NCI-H748 (cell line): ENCODE results near the gene OR2M2.

Experiments
- DNase-seq: peaks from one replicate; lab custom pipeline; 2025; ENCODE audit not compliant: unreplicated experiment; lab: John Stamatoyannopoulos, UW

Gene OR2M2, protein sequence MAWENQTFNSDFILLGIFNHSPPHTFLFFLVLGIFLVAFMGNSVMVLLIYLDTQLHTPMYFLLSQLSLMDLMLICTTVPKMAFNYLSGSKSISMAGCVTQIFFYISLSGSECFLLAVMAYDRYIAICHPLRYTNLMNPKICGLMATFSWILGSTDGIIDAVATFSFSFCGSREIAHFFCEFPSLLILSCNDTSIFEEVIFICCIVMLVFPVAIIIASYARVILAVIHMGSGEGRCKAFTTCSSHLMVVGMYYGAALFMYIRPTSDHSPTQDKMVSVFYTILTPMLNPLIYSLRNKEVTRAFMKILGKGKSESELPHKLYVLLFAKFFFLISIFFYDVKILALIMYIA

DNA sequence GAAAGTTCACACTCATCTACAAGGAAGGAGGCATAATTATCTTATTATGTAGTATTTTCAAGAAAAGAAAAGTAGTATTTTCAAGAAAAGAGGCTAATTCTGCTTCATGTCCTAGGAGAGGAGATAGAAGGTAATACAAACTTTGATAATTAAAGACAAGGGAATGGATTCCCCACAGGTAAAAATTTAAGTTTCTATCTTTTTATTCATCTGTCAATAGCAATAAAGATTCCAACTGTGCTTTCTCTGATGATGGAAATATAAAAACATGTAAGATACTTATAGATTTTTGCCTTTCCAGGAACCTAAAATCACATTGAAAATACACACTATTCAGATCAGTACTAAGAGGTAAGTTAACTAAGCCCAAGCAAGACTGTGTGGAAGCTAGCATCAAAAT lies at the start of gene OR2M2:
TSS of gene OR2M2 (plus strand) at position 301 of the 400 bp plus-strand sequence. CDS start 5,165 bp downstream, outside the sequence.
- DNase-seq = no peak

DNA sequence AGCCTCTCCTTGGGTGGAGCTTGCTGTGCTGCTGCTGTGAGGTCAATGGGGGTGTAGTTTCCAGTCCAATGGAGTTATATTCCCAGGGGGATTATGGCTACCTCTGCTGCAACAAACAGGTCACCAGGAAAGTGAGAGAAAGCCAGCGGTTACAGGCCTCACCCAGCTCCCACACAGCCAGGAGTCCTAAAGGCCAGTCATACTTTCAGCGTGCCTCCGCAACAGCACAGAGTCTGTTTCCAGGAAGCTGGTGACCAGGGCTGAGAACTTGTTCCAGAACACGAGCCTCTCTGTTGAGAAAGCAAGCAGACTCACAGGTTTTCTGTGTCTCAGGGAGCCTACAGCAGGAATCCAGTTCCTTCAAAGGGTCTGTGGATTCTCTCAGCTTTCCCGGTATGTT lies 47.0 kb upstream of the OR2M2 start:
- no peak for DNase-seq

DNA sequence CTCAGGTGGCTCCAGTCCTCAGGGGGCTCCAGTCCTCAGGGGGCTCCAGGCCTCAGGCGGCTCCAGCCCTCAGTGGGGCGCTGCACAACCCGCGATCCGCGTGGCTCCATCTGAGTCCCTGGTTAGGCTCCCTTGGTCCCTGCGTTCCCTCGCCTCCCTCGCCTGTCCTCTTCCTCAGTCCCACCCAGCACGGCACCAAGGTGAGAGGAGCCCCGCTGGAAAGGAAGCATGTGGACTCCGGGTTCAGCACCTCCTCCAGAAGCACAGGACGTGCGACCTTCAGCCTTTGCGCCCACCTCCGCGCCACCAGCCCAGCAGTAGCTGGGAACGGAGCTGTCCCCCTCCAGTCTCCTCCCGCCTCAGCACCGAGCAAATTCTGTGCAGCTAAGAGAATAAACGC lies 37.8 kb upstream of the OR2M2 start:
- no peak for DNase-seq

DNA sequence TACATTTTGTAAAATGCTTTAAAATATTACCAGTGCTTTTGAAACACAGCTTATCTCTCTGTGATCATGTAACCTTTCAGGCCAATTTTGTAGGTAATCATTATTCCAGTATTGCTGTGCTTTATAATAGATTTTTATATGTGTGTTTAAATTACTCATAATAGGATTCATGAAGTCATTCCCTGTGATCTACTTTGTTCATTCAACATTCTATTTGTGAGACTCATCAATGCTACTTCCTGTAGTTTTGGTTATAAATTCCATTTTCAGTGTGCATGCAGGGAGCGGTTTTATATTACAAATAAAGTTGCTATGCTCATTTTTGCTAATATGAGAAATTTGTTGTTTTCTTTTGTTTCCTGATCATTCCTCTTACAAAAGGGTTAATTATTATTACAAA lies 33.8 kb upstream of the OR2M2 start:
- DNase-seq = no peak

DNA sequence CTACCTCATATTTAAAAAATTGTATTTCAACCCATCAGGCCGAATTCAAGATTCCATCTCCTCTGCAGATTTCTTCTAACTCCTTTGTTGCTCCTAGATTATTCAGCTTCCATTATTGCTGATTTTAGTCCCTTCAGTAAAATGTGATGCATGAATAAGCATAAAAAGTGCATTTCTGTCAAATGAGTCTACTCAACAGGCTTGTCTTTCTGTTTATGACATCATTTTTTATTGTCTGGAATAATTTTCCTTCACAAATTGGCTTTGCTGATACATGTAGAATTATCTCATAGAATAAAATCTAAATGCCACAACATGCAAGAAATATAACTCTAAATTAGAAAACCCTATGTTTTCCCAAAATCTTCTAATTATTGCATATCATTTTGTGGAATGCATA lies 31.3 kb upstream of the OR2M2 start:
- no peak for DNase-seq

DNA sequence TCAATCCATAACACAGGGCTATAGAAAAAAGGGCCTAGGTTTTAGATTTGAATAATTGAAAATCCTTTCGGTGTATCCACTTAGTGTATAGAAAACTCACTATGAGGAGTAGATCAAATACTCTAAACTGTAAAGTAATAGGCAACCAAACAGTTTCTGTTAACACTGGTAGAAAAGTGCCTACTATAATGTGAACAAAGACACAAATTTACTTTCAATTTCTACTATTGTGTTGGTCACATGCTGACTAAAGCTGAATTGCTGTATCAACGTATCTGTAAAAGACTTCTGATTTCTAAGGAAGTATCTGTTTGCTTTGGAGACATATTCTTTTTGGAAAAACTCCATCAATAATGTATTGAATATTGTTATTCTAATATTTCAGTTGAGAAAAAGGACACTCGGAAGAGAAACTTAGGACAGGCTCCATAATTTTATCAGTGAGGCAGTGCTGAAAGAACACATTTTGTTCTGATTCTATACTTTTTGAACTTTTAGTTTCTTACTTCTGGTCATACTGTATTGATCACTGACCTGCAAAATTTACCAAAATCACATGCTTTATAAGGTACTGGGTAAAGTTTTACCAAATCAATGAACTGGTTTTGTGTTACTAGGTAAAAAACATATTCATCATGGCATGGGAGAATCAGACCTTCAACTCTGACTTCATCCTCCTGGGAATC lies 30.0 kb upstream of the OR2M2 start, which contains the start of gene OR2M5:
TSS of gene OR2M5 (plus strand) at position 636 of the 686 bp plus-strand sequence. CDS start at position 636, 0 bp downstream.
- no peak for DNase-seq

DNA sequence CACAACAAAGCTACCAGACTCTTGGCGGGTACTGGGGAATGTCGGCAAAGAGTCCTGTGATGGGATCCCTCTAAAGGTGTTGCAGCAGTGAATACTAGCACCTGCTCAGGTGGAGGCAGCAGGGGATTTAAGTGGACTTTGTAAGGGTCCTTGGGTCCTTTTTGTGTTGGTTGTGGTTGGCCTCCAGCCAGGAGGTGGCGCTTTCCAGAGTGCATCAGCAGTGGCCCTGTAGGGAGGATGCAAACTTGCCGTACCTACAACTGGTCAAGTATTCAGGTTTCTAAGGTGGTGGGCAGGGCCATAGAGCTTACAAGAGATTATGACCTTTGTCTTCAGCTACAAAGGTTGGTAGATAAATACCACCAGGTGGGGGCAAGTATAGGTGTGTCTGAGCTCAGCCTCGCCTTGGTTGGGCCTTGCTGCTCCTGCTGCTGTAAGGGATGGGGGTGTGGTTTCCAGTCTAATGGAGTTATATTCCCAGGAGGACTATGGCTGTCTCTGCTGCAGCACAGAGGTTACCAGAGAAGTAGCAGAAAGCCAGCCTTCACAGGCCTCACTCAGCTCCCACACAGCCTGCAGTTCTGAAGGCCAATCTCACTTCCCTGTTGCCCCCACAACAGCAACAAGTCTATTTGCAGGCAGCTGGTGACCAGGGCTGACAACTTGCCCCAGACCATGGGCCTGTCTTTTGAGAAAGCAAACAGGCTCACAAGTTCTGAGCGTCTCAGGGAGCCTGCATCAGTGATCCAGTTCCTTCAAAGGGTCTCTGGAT lies 22.4 kb upstream of the OR2M2 start:
- DNase-seq = no peak

DNA sequence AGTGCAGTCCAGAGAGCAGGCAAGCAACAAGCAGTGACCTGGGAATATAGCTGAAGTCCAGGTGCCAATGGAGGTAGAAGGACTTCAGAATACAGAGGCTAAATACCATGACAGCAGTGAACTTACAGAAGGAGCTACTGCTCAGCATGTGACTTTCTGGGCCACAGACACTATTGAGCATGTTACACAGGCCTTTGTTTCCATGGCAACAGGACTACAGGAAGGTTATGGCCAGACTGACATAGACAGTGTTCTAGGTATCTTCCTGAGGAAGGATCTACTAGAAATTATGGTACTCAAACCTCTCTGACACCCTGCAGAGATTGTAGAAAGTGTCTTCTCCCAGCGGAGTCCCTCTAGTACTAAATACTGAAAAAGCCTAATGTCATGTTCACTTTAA lies 18.7 kb upstream of the OR2M2 start:
- peak; percentile 49 for DNase-seq

DNA sequence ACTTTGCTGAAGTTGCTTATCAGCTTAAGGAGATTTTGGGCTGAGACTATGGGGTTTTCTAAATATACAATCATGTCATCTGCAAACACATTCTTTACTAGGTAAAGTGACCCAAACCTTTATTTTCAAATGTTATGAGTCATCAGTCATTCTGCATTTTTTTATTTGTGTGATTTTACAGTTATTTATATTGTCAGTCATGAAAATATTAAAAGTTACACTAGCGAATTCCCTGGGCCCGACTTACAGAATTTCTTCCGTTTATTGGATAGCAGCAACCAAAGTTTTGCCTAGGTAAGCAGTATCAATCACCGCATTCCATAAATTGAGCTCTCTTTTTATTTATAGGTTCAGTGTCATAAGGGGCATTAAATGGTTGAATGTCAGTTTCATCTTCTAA lies 15.9 kb upstream of the OR2M2 start:
- no peak for DNase-seq

DNA sequence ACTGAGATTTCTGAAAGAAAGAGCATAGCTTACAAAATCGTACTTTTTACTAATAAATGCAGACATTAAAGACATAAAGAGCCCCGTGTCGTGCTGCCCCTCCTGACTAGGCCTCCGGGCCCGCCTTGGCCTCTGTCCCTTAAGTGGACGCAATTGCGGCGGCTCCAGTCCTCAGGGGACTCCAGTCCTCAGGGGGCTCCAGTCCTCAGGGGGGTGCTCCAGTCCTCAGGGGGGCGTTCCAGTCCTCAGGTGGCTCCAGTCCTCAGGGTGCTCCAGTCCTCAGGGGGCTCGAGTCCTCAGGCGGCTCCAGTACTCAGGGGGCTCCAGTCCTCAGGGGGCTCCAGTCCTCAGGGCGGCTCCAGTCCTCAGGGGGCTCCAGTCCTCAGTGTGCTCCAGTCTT lies 10.6 kb upstream of the OR2M2 start:
- DNase-seq = no peak

DNA sequence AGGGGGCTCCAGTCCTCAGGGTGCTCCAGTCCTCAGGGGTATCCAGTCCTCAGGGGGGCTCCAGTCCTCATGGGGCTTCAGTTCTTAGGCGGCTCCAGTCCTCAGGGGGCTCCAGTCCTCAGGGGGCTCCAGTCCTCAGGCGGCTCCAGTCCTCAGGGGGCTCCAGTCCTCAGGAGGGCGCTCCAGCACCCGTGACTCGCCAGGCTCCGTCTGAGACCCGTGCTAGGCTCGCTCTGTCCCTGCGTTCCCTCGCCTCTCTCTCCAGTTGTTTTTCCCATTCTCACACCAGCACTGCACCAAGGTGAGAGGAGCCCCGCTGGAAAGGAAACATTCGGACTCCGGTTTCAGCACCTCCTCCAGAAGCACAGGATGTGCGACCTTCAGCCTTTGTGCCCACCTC lies 9.4 kb upstream of the OR2M2 start:
- no peak for DNase-seq

DNA sequence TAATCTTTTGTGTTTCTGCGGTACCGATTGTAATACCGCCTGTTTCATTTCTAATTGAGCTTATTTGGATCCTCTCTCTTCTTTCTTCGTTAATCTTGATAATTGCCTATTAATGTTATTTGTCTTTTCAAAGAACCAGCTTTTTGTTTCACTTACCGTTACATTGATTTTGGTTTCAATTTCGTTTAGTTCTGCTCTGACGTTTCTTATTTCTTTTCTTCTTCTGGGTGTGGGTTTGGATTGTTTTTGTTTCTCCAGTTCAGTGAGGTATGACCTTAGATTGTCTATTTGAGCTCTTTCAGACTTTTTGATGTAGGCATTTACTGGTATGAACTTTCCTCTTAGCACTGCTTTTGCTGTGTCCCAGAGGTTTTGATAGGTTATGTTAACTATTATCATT lies 9.4 kb downstream of the OR2M2 start:
- no peak for DNase-seq

DNA sequence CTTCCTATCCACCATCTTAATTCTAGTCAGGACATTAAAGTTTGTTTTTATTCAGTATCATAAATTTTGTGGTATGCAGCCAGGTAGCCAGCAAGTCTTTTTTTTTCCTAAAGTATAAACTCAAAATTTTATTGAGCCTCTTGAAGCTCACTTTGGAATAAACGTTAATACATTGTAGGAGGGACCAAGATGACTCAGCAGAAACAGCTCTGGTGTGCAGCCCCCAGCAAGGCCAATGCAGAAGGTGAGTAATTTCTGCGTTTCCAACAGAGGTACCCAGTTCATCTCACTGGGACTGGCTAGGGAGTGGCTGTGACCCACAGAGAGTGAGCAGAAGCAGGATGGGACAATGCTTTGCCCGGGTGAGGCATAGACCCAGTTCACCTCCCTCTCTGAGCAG lies 12.7 kb downstream of the OR2M2 start:
- no peak for DNase-seq

DNA sequence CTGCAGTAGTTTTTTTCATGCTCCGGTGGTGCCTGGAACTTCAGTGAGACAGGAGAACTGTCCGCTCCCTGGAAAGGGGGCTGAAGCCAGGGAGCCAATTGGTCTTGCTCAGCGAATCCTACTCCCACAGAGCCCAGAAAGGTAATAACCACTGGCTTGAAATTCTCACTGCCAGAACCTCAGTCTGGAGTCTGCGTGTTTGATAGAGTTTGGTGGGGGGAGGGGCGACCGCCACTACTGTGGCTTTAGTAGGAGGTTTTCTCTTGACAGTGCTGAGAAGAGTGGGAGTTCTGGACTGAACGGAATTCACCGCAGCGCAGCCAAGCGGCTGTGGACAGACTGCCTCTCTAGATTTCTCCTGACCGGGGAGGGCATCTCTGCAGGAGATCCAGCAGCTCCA lies 14.4 kb downstream of the OR2M2 start:
- no peak for DNase-seq

DNA sequence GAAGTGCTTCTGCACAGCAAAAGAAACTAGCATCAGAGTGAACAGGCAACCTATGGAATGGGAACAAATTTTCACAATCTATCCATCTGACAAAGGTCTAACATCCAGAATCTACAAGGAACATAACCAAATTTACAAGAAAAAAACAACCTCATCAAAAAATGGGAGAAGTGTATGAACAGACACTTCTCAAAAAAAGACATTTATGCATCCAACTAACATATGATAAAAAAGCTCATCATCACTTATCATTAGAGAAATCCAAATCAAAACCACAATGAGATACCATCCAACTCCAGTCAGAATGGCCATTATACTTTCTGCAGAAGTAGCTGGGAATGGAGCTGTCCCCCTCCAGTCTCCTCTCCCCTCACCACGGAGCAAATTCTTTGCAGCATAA lies 19.5 kb downstream of the OR2M2 start:
- no peak for DNase-seq

DNA sequence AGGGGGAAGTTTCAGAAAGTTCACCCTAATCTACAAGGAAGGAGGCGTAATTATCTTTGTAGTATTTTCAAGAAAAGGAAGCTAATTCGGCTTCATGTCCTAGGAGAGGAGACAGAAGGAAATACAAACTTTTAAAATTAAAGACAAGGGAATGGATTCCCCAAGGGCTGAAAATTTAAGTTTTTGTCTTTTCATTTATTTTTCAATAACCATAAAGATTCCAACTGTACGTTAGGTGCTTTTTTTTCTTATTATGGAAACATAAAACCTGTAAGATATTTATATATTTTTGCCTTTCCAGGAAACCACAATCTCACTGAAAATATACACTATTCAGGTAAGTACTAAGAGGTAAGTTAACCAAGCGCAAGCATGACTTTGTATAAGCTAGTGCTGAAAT lies 22.3 kb downstream of the OR2M2 start, which contains the start of gene OR2M3:
TSS of gene OR2M3 (plus strand) at position 301 of the 400 bp plus-strand sequence. CDS start 5,803 bp downstream, outside the sequence.
- DNase-seq = no peak

DNA sequence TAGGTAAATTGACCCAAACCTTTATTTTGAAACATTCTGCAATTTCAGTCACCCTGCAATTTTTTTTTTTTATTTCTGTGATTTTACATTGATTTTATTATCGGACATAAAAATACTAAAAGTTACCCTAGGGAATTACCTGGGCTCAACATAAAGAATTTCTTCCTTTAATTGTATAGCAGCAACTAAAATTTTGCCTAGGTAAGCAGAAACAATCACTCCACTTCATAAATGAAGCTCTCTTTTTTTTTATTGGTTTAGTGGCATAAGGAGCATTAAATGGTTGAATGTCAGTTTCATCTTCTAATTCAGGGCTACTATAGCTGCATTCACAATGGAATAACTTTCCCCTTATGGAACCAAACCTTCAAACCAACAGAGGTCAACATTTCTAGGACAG lies 41.3 kb downstream of the OR2M2 start:
- DNase-seq = no peak

DNA sequence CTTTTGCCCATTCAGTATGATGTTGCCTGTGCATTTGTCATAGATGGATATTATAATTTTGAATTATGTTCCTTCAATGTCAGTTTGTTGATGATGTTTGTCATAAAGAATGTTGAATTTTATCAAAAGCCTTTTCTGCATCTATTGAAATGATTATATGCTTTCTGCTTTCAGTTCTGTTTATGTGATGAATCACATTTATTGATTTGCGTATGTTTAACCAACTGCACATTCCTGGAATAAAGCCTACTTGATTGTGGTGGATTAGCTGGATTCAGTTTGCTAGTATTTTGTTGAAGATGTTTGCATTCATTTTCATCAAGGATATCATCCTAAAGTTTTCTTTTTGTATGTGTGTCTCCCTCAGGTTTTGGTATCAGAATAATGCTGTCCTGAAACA lies 50.9 kb downstream of the OR2M2 start:
- DNase-seq = no peak

DNA sequence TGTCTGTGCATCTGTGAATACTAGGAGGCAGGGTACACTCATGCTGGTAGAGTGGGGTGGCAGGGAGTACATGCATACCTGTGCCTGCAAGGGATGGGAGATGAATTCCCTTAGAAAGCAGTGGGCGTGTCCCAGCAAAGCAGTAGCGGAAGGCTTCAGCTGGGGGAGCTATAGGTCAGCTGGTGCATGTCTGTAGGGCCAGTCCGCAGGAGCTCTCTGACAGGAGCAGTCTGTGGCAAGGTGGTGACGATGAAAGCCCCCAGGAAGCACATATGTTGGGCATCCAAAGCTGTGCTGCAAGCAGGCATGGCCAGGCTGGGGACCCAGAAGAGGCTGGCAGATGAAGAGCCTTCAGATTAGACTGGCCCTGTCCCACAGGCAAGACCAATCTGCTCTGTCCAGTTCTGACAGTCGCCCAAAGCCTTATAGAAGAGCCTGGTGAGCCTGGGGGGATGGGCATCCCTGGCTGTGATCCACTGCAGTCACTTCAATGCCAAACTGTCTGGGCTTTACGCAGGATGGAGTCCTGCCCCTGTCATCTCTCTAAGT lies 54.8 kb downstream of the OR2M2 start:
- no peak for DNase-seq
